Neural progenitor cell (in vitro differentiated cells): ENCODE results near the gene PAPPA2.

Experiments
- EZH2 ChIP-seq: fragments of 200-600 bp; sonication (generic); IDR thresholded peaks from 2 replicates; pipeline ENCODE4 v1.6.1; 2017; ENCODE audit warnings: antibody characterized with exemption, mild to moderate bottlenecking, moderate library complexity
- TF ChIP-seq, protein P1 (sequence below): fragments of 200-600 bp; sonication (generic); IDR thresholded peaks from 2 replicates; pipeline ENCODE4 v1.5.1; 2017; ENCODE audit warnings: antibody characterized with exemption, mild to moderate bottlenecking

DNA sequence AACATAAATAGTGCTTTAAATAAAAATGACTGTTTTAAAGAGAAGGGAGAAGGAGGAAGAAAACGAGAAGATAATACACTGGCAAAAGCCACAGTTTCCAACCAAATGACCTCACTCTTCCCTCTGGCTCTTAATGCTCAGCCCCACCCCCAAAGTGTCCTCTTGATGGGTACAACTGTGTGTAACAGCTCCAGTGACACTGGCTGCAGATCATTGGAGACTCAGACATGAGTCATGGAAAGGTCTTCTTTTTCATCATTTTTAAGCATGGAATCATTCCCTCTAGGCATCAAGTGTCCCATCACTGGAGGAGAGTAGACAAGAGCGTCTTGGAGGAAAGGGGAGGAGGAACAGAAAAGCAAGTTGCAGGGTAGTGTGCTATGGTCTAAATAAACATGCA, 333.0 kb downstream of the PAPPA2 start:
- TF ChIP-seq, protein P1, sequence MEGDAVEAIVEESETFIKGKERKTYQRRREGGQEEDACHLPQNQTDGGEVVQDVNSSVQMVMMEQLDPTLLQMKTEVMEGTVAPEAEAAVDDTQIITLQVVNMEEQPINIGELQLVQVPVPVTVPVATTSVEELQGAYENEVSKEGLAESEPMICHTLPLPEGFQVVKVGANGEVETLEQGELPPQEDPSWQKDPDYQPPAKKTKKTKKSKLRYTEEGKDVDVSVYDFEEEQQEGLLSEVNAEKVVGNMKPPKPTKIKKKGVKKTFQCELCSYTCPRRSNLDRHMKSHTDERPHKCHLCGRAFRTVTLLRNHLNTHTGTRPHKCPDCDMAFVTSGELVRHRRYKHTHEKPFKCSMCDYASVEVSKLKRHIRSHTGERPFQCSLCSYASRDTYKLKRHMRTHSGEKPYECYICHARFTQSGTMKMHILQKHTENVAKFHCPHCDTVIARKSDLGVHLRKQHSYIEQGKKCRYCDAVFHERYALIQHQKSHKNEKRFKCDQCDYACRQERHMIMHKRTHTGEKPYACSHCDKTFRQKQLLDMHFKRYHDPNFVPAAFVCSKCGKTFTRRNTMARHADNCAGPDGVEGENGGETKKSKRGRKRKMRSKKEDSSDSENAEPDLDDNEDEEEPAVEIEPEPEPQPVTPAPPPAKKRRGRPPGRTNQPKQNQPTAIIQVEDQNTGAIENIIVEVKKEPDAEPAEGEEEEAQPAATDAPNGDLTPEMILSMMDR, result no peak
- no peak for TF ChIP-seq EZH2
